ENCODE results near the gene DPF3.

Gene DPF3

DNA sequence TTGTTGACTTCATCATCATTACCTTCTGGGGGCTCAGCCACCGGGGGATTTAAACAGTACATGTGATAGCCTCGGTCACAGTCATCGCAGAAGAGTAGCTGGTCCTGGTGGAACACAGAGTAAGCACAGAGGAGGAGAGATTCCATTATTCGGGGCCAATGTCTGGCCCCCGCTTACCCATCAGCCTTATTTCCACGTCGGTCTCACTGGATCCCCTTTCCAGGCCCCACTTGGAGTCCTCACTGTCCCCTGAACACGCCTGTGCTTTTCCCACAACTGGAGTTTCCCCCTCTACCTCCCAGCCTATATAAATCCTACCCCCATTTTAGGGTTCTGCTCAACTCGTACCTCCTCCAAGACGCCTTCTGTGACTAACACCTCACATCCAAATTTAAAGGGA, 274.0 kb downstream of the DPF3 start:
- no peak for DNase-seq (ENCODE audit: low read depth, low spot score)
- Histone ChIP-seq H3K27ac (ENCODE audit: low read length) (no peak overlapping the region), H3K27me3 (ENCODE audit: control insufficient read depth, insufficient read depth, low read length) (no peaks in the 10 kb centered on the region), H3K4me3 (ENCODE audit: low read length) (no peak overlapping the region), H3K4me1 (ENCODE audit: control insufficient read depth, insufficient read depth, low read length) (peaks cover 3% of the 10 kb centered on the region), H3K36me3 (ENCODE audit: control insufficient read depth, insufficient read depth, low read length) (no peaks in the 10 kb centered on the region), H3K9me3 (ENCODE audit: control insufficient read depth, insufficient read depth, low read length) (no peaks in the 10 kb centered on the region)
- WGBS (ENCODE audit: insufficient coverage, insufficient read length) = no CpG with 5 or more reads among the region's 10 CpGs

GRCh38 chr14:72619111-72619571, 274.8 kb downstream of the DPF3 start:
- Histone ChIP-seq H3K4me1 (ENCODE audit: control insufficient read depth, insufficient read depth, low read length) (peaks cover 3% of the 10 kb centered on the region), H3K36me3 (ENCODE audit: control insufficient read depth, insufficient read depth, low read length) (no peaks in the 10 kb centered on the region), H3K4me3 (ENCODE audit: low read length) (no peak overlapping the region), H3K9me3 (ENCODE audit: control insufficient read depth, insufficient read depth, low read length) (no peaks in the 10 kb centered on the region), H3K27me3 (ENCODE audit: control insufficient read depth, insufficient read depth, low read length) (no peaks in the 10 kb centered on the region), H3K27ac (ENCODE audit: low read length) (no peak overlapping the region)
- DNase-seq (ENCODE audit: low read depth, low spot score) = no peak
- no CpG with 5 or more reads among the region's 8 CpGs for WGBS (ENCODE audit: insufficient coverage, insufficient read length)

DNA sequence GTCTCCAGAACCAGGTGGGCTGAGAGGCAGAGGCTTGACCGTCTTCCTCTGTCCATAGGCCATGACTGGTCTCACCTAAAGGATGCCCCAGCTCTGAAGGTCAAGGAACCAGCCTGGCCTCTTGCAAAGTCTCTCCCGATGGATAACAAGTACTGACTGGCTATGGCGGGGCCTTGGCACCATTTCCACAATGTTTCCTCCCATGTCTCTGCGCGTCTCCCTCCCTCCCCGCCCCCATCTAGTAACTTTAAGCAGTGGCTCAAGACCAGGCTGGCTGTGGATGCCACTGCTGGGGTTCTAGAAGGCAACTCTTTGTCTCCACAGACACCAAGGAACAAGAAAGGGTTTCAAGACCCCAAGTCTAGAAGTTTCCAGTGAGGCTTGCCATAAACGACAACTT, 275.5 kb downstream of the DPF3 start:
- DNase-seq (ENCODE audit: low read depth, low spot score) = no peak
- H3K4me3 ChIP-seq (ENCODE audit: low read length) = no peak overlapping the region
- H3K36me3 ChIP-seq (ENCODE audit: control insufficient read depth, insufficient read depth, low read length) = no peaks in the 10 kb centered on the region
- WGBS (ENCODE audit: insufficient coverage, insufficient read length) = no CpG with 5 or more reads among the region's 7 CpGs
- peaks cover 3% of the 10 kb centered on the region for H3K4me1 ChIP-seq (ENCODE audit: control insufficient read depth, insufficient read depth, low read length)
- H3K27me3 ChIP-seq (ENCODE audit: control insufficient read depth, insufficient read depth, low read length) = no peaks in the 10 kb centered on the region
- no peaks in the 10 kb centered on the region for H3K9me3 ChIP-seq (ENCODE audit: control insufficient read depth, insufficient read depth, low read length)
- no peak overlapping the region for H3K27ac ChIP-seq (ENCODE audit: low read length)

- Histone ChIP-seq H3K36me3 (ENCODE audit: control insufficient read depth, insufficient read depth, low read length) (no peaks in the 10 kb centered on the region), H3K4me3 (ENCODE audit: low read length) (no peak overlapping the region), H3K27me3 (ENCODE audit: control insufficient read depth, insufficient read depth, low read length) (no peaks in the 10 kb centered on the region), H3K9me3 (ENCODE audit: control insufficient read depth, insufficient read depth, low read length) (no peaks in the 10 kb centered on the region), H3K4me1 (ENCODE audit: control insufficient read depth, insufficient read depth, low read length) (peaks cover 3% of the 10 kb centered on the region), H3K27ac (ENCODE audit: low read length) (no peak overlapping the region)
- no CpG with 5 or more reads among the region's 20 CpGs for WGBS (ENCODE audit: insufficient coverage, insufficient read length)
- DNase-seq (ENCODE audit: low read depth, low spot score) = no peak
Observed at GRCh38 chr14:72617391-72618031, 276.4 kb downstream of the DPF3 start.

- Histone ChIP-seq H3K9me3 (ENCODE audit: control insufficient read depth, insufficient read depth, low read length) (no peaks in the 10 kb centered on the region), H3K36me3 (ENCODE audit: control insufficient read depth, insufficient read depth, low read length) (no peaks in the 10 kb centered on the region), H3K4me3 (ENCODE audit: low read length) (no peak overlapping the region), H3K4me1 (ENCODE audit: control insufficient read depth, insufficient read depth, low read length) (peaks cover 3% of the 10 kb centered on the region), H3K27me3 (ENCODE audit: control insufficient read depth, insufficient read depth, low read length) (no peaks in the 10 kb centered on the region), H3K27ac (ENCODE audit: low read length) (no peak overlapping the region)
- DNase-seq (ENCODE audit: low read depth, low spot score) = no peak
- WGBS (ENCODE audit: insufficient coverage, insufficient read length) = no CpG with 5 or more reads among the region's 7 CpGs
Observed at GRCh38 chr14:72616811-72617210, 277.1 kb downstream of the DPF3 start.

- no peak for DNase-seq (ENCODE audit: low read depth, low spot score)
- H3K27ac ChIP-seq (ENCODE audit: low read length) = no peak overlapping the region
- H3K36me3 ChIP-seq (ENCODE audit: control insufficient read depth, insufficient read depth, low read length) = no peaks in the 10 kb centered on the region
- peaks cover 3% of the 10 kb centered on the region for H3K4me1 ChIP-seq (ENCODE audit: control insufficient read depth, insufficient read depth, low read length)
- H3K4me3 ChIP-seq (ENCODE audit: low read length) = no peak overlapping the region
- H3K27me3 ChIP-seq (ENCODE audit: control insufficient read depth, insufficient read depth, low read length) = no peaks in the 10 kb centered on the region
- no CpG with 5 or more reads among the region's 4 CpGs for WGBS (ENCODE audit: insufficient coverage, insufficient read length)
- H3K9me3 ChIP-seq (ENCODE audit: control insufficient read depth, insufficient read depth, low read length) = no peaks in the 10 kb centered on the region
Observed at GRCh38 chr14:72616294-72616693, 277.6 kb downstream of the DPF3 start.

DNA sequence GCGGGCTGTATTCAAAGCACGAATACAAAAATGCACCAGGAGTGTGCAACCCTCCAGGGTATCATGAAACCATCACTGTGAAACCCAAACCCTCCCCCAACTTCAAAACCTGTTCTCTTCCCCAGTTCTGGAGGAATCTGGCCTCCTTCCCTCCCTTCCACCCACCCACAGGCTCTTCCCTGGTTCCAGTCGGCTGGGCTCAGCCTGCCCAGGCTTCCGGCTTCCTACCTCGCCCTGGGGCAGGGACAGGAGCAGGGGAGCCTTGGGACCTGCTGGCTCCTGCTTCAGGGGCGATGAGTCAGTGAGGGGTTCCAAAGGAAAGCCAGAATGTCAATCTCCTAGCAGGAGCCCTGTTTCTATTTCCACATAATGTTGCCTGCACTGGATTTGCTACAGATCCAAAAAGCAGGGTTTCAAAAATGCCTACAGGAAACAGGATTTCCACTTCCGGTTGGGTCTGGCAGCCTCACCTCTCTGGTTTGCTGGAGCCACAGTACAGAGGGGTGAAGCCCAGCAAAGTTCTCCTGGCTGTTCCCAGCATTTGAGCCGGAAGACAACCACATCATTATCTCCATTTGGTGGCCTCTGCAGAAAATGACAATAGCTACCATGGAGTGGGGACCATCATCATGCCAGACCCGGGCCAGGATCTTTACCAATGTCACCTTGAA, 278.3 kb downstream of the DPF3 start:
- Histone ChIP-seq H3K36me3 (ENCODE audit: control insufficient read depth, insufficient read depth, low read length) (no peaks in the 10 kb centered on the region), H3K9me3 (ENCODE audit: control insufficient read depth, insufficient read depth, low read length) (no peaks in the 10 kb centered on the region), H3K27ac (ENCODE audit: low read length) (no peak overlapping the region), H3K4me1 (ENCODE audit: control insufficient read depth, insufficient read depth, low read length) (peaks cover 3% of the 10 kb centered on the region), H3K27me3 (ENCODE audit: control insufficient read depth, insufficient read depth, low read length) (no peaks in the 10 kb centered on the region), H3K4me3 (ENCODE audit: low read length) (no peak overlapping the region)
- no CpG with 5 or more reads among the region's 9 CpGs for WGBS (ENCODE audit: insufficient coverage, insufficient read length)
- no peak for DNase-seq (ENCODE audit: low read depth, low spot score)

- Histone ChIP-seq H3K4me3 (ENCODE audit: low read length) (no peak overlapping the region), H3K27ac (ENCODE audit: low read length) (no peak overlapping the region), H3K4me1 (ENCODE audit: control insufficient read depth, insufficient read depth, low read length) (peaks cover 3% of the 10 kb centered on the region), H3K27me3 (ENCODE audit: control insufficient read depth, insufficient read depth, low read length) (no peaks in the 10 kb centered on the region), H3K9me3 (ENCODE audit: control insufficient read depth, insufficient read depth, low read length) (no peaks in the 10 kb centered on the region), H3K36me3 (ENCODE audit: control insufficient read depth, insufficient read depth, low read length) (no peaks in the 10 kb centered on the region)
- DNase-seq (ENCODE audit: low read depth, low spot score) = no peak
- WGBS (ENCODE audit: insufficient coverage, insufficient read length) = no CpG with 5 or more reads among the region's 11 CpGs
Observed at GRCh38 chr14:72614891-72615415, 278.9 kb downstream of the DPF3 start.

- Histone ChIP-seq H3K4me1 (ENCODE audit: control insufficient read depth, insufficient read depth, low read length) (peaks cover 3% of the 10 kb centered on the region), H3K27me3 (ENCODE audit: control insufficient read depth, insufficient read depth, low read length) (no peaks in the 10 kb centered on the region), H3K9me3 (ENCODE audit: control insufficient read depth, insufficient read depth, low read length) (no peaks in the 10 kb centered on the region), H3K27ac (ENCODE audit: low read length) (no peak overlapping the region), H3K4me3 (ENCODE audit: low read length) (no peak overlapping the region), H3K36me3 (ENCODE audit: control insufficient read depth, insufficient read depth, low read length) (no peaks in the 10 kb centered on the region)
- no peak for DNase-seq (ENCODE audit: low read depth, low spot score)
- no CpG with 5 or more reads among the region's 3 CpGs for WGBS (ENCODE audit: insufficient coverage, insufficient read length)
Observed at GRCh38 chr14:72614365-72614764, 279.5 kb downstream of the DPF3 start.

DNA sequence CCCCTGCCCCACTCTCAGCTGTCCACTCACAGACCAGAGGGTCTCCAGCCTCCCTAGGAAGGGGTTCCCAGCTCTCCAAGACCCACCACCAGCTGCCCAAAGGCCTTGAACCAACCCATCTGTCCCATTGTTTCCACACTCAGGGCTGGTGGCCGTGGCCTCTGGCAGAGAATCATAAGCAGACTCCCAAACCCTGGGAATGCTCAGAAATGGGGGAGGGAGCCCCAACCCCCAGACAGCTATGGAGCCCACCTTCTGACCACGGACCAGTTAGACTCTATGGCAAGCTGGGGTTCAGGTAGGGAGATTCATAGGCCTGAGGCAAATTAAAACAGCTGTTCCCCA, 280.0 kb downstream of the DPF3 start:
- H3K4me1 ChIP-seq (ENCODE audit: control insufficient read depth, insufficient read depth, low read length) = peaks cover 3% of the 10 kb centered on the region
- no CpG with 5 or more reads among the region's 2 CpGs for WGBS (ENCODE audit: insufficient coverage, insufficient read length)

More for the DNA sequence above, 280.0 kb downstream of the DPF3 start:
- Histone ChIP-seq H3K9me3 (ENCODE audit: control insufficient read depth, insufficient read depth, low read length) (no peaks in the 10 kb centered on the region), H3K4me3 (ENCODE audit: low read length) (no peak overlapping the region), H3K27ac (ENCODE audit: low read length) (no peak overlapping the region), H3K27me3 (ENCODE audit: control insufficient read depth, insufficient read depth, low read length) (no peaks in the 10 kb centered on the region), H3K36me3 (ENCODE audit: control insufficient read depth, insufficient read depth, low read length) (no peaks in the 10 kb centered on the region)
- DNase-seq (ENCODE audit: low read depth, low spot score) = no peak
